Ishikawa (cell line): ENCODE data around the gene GATA3.

ENCODE experiments used
- CEBPB ChIP-seq: IDR thresholded peaks from 2 replicates; pipeline ENCODE4 v1.6.1; 2012
- CREB1 ChIP-seq: IDR thresholded peaks from 2 replicates; pipeline ENCODE4 v1.6.1; 2012; ENCODE audit warnings: low read depth
- EGR1 ChIP-seq: IDR thresholded peaks from 2 replicates; pipeline ENCODE4 v1.6.1; 2012
- EP300 ChIP-seq: IDR thresholded peaks from 2 replicates; pipeline ENCODE4 v1.6.1; 2012; ENCODE audit warnings: borderline replicate concordance
- FOXM1 ChIP-seq: IDR thresholded peaks from 2 replicates; pipeline ENCODE4 v1.6.1; 2012; ENCODE audit warnings: low read depth, borderline replicate concordance
- NFIC ChIP-seq: IDR thresholded peaks from 2 replicates; pipeline ENCODE4 v1.6.1; 2012
- RAD21 ChIP-seq: IDR thresholded peaks from 2 replicates; pipeline ENCODE4 v1.6.1; 2012; ENCODE audit warnings: low read depth
- TAF1 ChIP-seq: IDR thresholded peaks from 2 replicates; pipeline ENCODE4 v1.6.1; 2012; ENCODE audit warnings: low read depth, mild to moderate bottlenecking
- TCF12 ChIP-seq: IDR thresholded peaks from 2 replicates; pipeline ENCODE4 v1.6.1; 2012; ENCODE audit warnings: low read depth
- TEAD4 ChIP-seq: IDR thresholded peaks from 2 replicates; pipeline ENCODE4 v1.6.1; 2012
- YY1 ChIP-seq: IDR thresholded peaks from 2 replicates; pipeline ENCODE4 v1.6.1; 2012; ENCODE audit warnings: low read depth
- ZBTB7A ChIP-seq: IDR thresholded peaks from 2 replicates; pipeline ENCODE4 v1.6.1; 2012; ENCODE audit warnings: low read depth
- TF ChIP-seq, protein P1 (sequence below): IDR thresholded peaks from 2 replicates; pipeline ENCODE4 v1.6.1; 2012
- TF ChIP-seq, protein P2 (sequence below): IDR thresholded peaks from 2 replicates; pipeline ENCODE4 v1.6.1; 2012; ENCODE audit warnings: low read depth, mild to moderate bottlenecking
- TF ChIP-seq, protein P3 (sequence below): IDR thresholded peaks from 2 replicates; pipeline ENCODE4 v1.6.1; 2012

GATA3 gene

DNA sequence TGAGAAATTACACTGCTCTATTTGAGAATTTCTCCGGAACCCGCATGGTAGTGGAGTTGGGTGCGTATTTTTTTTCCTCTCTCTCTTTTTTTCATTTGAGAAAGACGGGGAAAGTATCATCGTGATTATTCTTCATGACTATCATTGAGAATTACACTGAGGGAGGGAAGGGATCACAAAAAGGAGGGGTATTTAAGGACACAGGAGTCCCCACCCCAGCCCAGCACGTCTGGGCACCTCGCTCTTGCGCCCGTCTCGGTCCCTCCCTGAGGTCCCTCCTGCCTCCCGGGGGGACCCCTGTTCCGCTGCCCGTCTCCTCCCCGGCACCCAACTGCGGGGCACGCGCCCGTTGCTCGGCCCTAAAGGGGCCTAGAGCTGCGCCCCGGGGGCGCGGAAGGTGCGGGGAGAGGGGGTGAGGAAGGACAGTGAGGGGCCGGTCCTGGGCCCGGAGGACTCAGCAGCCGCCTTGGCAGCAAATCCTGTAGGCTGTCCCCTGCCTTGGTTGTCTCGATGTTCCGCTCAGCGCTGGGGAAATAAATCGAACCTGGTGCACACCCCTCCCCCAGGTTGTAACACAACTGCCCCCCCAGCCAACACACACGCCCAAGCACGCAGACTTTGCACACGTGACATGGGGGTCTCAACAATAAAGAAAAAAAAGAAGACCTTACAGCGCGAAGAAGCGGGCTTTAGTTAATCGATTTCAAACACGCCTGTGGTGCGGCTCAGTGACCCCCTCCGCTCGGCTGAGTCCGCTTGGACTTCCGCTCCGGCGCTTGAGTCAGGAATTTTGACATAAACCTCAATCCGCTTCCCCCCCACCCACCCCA, 18.6 kb upstream of the GATA3 start:
- TF ChIP-seq, protein P1, sequence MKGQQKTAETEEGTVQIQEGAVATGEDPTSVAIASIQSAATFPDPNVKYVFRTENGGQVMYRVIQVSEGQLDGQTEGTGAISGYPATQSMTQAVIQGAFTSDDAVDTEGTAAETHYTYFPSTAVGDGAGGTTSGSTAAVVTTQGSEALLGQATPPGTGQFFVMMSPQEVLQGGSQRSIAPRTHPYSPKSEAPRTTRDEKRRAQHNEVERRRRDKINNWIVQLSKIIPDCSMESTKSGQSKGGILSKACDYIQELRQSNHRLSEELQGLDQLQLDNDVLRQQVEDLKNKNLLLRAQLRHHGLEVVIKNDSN = no peak
- TF ChIP-seq YY1 (no peak), CEBPB (no peak), NFIC (no peak), EP300 (no peak), ZBTB7A (no peak), EGR1 (no peak), CREB1 (no peak), TEAD4 (no peak), FOXM1 (no peak)
- TF ChIP-seq, protein P2, sequence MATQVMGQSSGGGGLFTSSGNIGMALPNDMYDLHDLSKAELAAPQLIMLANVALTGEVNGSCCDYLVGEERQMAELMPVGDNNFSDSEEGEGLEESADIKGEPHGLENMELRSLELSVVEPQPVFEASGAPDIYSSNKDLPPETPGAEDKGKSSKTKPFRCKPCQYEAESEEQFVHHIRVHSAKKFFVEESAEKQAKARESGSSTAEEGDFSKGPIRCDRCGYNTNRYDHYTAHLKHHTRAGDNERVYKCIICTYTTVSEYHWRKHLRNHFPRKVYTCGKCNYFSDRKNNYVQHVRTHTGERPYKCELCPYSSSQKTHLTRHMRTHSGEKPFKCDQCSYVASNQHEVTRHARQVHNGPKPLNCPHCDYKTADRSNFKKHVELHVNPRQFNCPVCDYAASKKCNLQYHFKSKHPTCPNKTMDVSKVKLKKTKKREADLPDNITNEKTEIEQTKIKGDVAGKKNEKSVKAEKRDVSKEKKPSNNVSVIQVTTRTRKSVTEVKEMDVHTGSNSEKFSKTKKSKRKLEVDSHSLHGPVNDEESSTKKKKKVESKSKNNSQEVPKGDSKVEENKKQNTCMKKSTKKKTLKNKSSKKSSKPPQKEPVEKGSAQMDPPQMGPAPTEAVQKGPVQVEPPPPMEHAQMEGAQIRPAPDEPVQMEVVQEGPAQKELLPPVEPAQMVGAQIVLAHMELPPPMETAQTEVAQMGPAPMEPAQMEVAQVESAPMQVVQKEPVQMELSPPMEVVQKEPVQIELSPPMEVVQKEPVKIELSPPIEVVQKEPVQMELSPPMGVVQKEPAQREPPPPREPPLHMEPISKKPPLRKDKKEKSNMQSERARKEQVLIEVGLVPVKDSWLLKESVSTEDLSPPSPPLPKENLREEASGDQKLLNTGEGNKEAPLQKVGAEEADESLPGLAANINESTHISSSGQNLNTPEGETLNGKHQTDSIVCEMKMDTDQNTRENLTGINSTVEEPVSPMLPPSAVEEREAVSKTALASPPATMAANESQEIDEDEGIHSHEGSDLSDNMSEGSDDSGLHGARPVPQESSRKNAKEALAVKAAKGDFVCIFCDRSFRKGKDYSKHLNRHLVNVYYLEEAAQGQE = no peak

DNA sequence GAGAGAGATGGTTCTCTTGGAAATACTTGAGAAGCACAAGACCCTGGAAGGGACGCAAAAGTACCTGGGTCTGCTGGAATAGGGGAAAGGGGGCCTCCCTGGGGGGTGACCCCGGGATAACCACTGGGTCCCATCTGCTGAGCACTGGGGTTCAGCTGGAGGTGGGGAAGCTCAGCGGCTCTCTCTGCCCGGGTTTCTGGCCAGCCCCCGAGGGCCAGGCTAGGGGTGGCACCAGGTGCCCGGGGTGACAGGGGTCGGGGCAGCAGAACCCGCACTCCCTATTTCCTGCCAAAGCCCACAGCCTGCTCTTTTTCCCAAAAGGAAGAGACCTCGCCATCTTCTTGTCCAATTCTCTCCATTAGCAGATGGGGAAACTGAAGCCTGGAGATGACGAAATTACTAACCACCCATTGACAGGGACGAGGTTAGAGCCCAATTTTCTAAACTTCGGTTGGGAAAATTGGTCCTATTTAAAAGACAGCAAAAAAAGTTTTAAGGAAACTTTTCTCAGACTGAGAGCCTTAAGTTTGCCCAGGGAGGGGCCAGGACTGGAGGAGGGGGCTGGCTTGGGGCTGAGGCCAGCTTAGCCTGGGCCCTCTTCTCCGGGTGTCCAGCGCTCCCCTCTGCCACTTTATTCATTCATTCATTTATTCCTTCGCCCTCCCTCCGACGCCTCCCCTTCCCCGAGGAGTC, 17.8 kb upstream of the GATA3 start:
- TF ChIP-seq TAF1 (no peak), EGR1 (no peak), EP300 (no peak)
- TF ChIP-seq, protein P2 = no peak

DNA sequence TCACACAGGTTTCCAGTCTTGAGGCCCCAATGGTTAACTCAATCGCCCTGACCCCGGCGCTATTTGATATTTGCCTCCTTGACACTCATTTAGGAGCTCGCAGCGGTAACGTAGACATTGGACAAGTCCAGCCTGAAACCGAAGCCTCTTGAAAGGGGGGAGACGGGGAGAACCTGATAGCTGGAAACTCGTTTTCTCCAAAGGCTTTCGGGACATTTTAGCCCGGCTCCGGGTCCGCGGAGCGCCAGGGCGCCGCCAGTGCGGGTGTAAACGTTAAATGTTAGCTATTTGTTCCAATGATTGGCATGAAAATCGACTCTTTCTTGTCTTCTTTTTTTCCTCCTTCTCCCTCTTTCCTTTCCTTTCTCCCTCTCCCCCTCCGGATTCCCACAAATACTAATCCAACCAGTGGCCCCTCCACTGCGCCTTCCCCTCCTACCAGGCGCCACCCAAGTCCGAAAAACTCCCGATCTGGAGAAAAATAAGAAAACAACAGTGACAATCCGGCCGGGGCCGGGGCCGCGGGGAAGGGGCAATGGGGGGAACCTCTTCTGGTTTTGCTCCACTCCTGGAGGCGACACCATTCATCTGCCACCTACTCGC, 17.2 kb upstream of the GATA3 start:
- TF ChIP-seq ZBTB7A (no peak), NFIC (no peak), EGR1 (no peak), RAD21 (no peak)
- TF ChIP-seq, protein P1 = no peak

DNA sequence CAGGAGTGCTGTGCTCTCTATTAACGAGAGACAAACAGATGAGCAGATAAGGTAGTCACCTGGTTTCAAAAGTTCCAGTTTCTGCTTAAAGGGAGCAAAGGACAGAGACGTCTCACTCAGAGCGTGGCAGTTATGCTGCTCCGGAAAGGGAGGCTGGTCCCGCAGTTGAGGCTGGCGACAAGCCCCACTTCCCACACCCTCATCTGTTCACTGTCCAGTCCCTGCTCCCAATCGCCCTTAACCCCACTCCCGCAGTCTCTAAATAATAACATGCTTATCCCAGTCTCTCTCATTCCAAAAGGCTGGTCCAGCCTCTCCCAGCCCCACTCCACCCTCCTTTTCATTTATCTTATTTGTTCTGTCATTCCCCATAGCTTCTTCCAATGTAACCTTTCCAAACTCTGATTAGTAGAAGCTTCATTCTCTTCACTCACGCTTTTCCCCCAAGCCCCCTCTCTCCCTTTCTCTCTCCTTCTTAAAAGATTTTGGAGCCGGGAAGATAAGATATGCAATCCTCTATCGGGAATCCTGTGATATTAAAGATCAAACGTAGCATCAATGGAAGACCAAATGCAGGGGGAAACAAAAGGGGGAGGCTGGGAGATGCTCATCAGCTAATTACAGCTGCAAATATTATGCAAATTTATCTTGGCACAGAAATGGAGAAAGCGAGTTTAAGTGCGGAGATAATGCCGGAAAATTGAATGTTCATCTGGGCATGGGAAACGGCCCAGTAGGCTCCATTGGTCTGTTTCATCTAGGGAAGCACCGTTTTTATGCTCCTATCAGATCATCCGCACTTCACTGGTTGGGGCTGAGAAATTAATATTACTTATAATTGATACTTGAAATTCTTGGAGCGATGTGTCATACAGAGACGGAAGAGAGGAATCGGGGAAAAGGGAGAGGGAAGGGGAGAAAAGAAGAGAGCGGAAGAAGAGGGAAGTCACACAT, 16.3 kb upstream of the GATA3 start:
- TF ChIP-seq ZBTB7A (no peak), EGR1 (no peak), YY1 (no peak), RAD21 (no peak), NFIC (no peak), TEAD4 (no peak), CEBPB (no peak), FOXM1 (no peak), TAF1 (no peak), EP300 (no peak), TCF12 (no peak), CREB1 (no peak)
- TF ChIP-seq, protein P3, sequence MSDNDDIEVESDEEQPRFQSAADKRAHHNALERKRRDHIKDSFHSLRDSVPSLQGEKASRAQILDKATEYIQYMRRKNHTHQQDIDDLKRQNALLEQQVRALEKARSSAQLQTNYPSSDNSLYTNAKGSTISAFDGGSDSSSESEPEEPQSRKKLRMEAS = no peak
- TF ChIP-seq, protein P1 = no peak
- TF ChIP-seq, protein P2 = no peak
